Measurements from ENCODE around the gene MGAM2. TPM values are rescaled to one million over a fixed set of nuclear protein-coding genes. Genes with fewer than 3 reads are reported as not detected.

MGAM2 gene
- total RNA-seq, result under 0.01 TPM in 1 of 2 replicates, not detected in the other

DNA sequence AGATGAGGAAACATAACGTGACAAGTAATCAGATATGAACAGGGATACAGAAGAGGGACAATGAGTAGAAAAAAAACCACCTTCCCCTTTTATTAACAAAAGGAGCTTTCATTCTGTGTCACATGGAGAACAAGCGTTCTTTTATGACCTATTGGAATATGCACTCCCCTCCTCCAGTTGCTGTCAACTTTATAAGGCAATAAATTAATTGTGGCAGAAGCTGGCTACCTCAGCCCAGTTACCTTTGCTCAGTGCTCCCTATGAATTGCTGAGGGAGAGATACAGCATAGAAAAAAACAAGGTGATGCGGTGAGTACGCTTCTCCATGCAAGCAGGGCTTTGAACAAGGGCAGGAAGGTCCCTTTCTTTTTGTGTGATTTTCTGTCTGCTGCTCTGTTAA is at the start of gene MGAM2:
MGAM2 (plus strand) TSS at position 220 of the 400 bp plus-strand sequence. CDS start 5,156 bp downstream, outside the sequence.
- TF ChIP-seq, protein P1, sequence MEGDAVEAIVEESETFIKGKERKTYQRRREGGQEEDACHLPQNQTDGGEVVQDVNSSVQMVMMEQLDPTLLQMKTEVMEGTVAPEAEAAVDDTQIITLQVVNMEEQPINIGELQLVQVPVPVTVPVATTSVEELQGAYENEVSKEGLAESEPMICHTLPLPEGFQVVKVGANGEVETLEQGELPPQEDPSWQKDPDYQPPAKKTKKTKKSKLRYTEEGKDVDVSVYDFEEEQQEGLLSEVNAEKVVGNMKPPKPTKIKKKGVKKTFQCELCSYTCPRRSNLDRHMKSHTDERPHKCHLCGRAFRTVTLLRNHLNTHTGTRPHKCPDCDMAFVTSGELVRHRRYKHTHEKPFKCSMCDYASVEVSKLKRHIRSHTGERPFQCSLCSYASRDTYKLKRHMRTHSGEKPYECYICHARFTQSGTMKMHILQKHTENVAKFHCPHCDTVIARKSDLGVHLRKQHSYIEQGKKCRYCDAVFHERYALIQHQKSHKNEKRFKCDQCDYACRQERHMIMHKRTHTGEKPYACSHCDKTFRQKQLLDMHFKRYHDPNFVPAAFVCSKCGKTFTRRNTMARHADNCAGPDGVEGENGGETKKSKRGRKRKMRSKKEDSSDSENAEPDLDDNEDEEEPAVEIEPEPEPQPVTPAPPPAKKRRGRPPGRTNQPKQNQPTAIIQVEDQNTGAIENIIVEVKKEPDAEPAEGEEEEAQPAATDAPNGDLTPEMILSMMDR (IDR thresholded peaks at IDR 0.05; ENCODE audit: insufficient read depth, low read length, severe bottlenecking), result no peak
- no peaks in the 10 kb centered on the region for H3K36me3 ChIP-seq (ENCODE audit: control insufficient read depth, insufficient read depth, low read length)
- FAIRE-seq (no peak), DNase-seq (ENCODE audit: low read depth) (no peak)
- H3K4me3 ChIP-seq (ENCODE audit: low read depth, low read length), result no peak within 1 kb of the TSS
- no peaks in the 10 kb centered on the region for H3K27me3 ChIP-seq (ENCODE audit: control insufficient read depth, insufficient read depth, low read length)

DNA sequence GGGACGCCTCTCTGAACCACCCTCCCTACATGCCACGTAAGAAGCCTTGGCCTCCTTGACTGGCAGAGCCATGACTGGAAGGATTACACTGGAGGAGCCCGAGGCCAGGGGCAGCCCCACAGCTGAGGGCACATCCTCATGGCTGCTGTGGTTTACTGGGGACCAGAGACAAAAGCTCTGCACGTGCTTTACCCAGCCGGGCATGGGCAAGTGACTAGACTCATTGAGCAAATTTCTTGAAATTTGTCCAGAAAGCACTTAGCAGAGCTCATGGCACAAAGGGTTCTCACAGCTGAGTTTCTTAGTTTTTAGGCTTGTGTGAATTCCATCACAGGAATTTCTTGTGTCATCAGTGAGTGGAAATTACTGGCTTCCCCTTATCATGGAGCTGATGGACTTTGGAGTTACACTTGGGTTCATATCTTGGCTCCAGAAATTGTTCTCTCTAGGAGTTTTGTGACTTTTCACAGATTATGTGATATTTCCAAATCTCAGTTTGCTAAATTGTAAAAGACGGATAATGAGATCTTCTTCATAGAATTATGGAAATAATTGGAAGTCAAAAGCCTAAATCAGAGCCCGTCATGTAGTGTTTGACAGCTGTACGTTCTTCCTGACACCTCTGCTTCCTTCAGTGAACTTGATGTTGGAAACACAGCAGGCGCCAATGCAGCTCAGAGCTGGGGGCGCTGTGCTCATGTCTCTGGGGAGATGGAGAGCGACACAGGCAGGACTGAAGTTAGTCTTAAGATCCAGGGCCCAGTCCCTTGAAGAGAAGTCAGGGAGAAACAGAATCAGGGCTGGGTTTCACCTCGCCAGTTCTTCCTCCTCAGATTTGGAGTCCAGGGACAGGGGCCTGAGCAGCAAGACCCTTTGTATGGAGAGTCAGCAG is 47.7 kb upstream of the MGAM2 start:
- H3K27me3 ChIP-seq (ENCODE audit: control insufficient read depth, insufficient read depth, low read length), result no peaks in the 10 kb centered on the region
- H3K36me3 ChIP-seq (ENCODE audit: control insufficient read depth, insufficient read depth, low read length), result no peaks in the 10 kb centered on the region
- H3K4me3 ChIP-seq (ENCODE audit: low read depth, low read length), result no peak overlapping the region
- FAIRE-seq (peak; percentile 47), DNase-seq (ENCODE audit: low read depth) (no peak)
- TF ChIP-seq, protein P1 (IDR thresholded peaks at IDR 0.05; ENCODE audit: insufficient read depth, low read length, severe bottlenecking), result no peak

DNA sequence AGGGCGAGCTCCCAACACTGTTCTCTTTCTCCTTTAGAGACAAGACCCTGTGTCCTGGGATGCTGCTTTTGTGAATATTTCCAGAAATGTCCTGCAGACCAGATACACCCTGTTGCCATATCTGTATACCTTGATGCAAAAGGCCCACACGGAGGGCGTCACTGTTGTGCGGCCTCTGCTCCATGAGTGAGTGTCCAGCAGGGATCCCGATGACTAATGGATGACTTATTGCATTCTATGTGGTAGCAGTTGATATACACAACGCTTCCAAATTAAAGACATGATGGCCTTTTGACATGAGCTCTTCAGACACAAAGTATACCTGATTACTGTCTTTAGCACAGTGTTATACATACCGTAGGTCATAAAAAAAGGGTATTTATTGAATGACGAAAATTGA is 45.0 kb upstream of the MGAM2 start:
- DNase-seq (ENCODE audit: low read depth), result no peak
- TF ChIP-seq, protein P1 (IDR thresholded peaks at IDR 0.05; ENCODE audit: insufficient read depth, low read length, severe bottlenecking), result no peak
- no peaks in the 10 kb centered on the region for H3K36me3 ChIP-seq (ENCODE audit: control insufficient read depth, insufficient read depth, low read length)
- no peak for FAIRE-seq
- H3K27me3 ChIP-seq (ENCODE audit: control insufficient read depth, insufficient read depth, low read length), result no peaks in the 10 kb centered on the region
- H3K4me3 ChIP-seq (ENCODE audit: low read depth, low read length), result no peak overlapping the region

DNA sequence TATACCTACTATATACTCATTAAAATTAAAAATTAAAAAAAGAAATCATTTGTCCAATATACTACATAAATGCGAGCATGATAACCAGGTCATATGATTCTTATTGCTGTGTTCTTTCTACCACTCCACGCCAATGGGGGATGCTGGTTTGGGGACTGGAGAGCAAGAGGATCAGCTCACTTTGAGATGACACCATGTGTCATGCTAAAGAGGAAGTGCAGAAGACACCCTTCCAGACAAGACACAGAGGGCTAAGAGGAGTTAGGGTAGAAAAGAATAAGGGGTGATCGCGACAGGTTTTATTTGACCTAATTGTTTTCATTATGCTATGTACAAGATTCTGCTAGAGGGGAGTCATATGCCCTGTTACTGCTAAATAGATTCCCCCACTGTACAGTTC is 33.8 kb upstream of the MGAM2 start:
- DNase-seq (ENCODE audit: low read depth) (no peak), FAIRE-seq (no peak)
- Histone ChIP-seq H3K27me3 (ENCODE audit: control insufficient read depth, insufficient read depth, low read length) (no peaks in the 10 kb centered on the region), H3K4me3 (ENCODE audit: low read depth, low read length) (no peak overlapping the region), H3K36me3 (ENCODE audit: control insufficient read depth, insufficient read depth, low read length) (no peaks in the 10 kb centered on the region)
- TF ChIP-seq, protein P1 (IDR thresholded peaks at IDR 0.05; ENCODE audit: insufficient read depth, low read length, severe bottlenecking), result no peak

DNA sequence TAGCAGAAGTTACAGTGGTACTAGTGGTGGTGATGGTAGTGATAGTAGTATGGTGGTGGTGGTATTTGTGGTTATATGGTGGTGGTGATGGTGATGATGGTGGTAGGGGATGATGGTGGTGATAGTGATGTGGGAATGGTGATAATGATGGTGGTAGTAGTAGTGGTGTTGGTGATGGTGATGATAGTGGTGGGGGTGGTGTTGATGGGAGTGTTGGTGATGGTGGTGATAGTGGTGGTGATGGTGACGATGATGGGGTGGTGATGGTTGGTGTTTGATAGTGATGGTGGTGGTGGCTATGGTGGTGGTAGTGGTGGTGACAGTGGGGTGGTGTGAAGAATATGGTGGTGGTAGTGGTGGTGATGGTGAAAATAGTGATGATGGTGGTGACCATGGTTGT is 27.9 kb upstream of the MGAM2 start:
- no peak overlapping the region for H3K4me3 ChIP-seq (ENCODE audit: low read depth, low read length)
- H3K36me3 ChIP-seq (ENCODE audit: control insufficient read depth, insufficient read depth, low read length), result no peaks in the 10 kb centered on the region
- DNase-seq (ENCODE audit: low read depth) (no peak), FAIRE-seq (no peak)
- TF ChIP-seq, protein P1 (IDR thresholded peaks at IDR 0.05; ENCODE audit: insufficient read depth, low read length, severe bottlenecking), result no peak
- H3K27me3 ChIP-seq (ENCODE audit: control insufficient read depth, insufficient read depth, low read length), result no peaks in the 10 kb centered on the region

Data from bronchial epithelial cell (primary cell).